Iris pigment epithelial cell (primary cell): ENCODE results near the gene ORC5.
A peak's percentile ranks its signal among the peaks of the same experiment; 100 is the strongest.

Experiments used
- DNase-seq: peaks from one replicate; pipeline ENCODE4 v3.0.0-alpha.2; 2011; ENCODE audit warnings: low read depth

Gene ORC5

GRCh38 chr7:104124893-104125477, 82.8 kb downstream of the ORC5 start:
- DNase-seq = no peak

GRCh38 chr7:104124469-104124868, 83.3 kb downstream of the ORC5 start:
- no peak for DNase-seq

- peak; percentile 64 for DNase-seq
Measured at GRCh38 chr7:104123786-104124185, 84.0 kb downstream of the ORC5 start.

GRCh38 chr7:104113788-104114187, 94.0 kb downstream of the ORC5 start:
- DNase-seq = no peak

DNA sequence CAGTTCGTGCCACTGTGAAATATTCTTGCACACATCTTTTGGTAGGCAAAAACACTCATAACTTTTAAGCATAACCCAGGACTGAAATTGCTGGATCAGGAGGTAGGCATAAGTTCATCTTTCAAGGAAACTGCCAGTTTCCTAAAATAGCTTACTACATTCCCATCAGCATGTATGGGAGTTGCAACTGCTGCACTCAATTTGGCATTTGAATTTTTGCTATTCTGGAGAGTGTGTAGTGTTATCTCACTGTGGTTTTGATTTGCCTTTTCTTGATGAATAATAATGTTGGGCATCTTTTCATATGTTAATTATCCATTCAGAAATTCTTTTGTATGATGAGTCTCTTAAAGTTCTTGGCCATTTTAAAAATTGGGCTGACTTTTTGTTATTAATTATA, 95.2 kb downstream of the ORC5 start:
- DNase-seq = no peak

DNA sequence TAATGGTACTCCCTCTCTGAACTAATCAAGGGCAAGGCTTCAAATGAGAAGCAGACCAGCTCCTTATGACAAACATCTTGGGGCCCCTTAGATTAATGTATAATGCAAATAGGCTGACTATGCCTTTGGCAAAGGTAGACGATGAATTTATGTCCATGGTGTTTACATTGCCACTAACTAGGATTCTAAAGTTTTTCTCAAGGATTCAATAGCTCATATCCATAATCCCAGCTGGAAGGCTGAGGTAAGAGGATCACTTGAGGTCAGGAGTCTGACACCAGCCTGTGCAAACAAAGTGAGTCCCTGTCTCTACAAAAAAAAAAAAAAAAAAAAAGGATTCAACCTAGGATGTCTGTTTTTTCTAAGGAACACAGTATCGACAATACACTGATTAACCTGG, 96.5 kb downstream of the ORC5 start:
- no peak for DNase-seq

GRCh38 chr7:104106108-104106905, 101.5 kb downstream of the ORC5 start:
- DNase-seq = peak; percentile 33

GRCh38 chr7:104098890-104099289, 108.9 kb downstream of the ORC5 start:
- DNase-seq = no peak

- no peak for DNase-seq
Measured at GRCh38 chr7:104096683-104097082, 111.1 kb downstream of the ORC5 start.

- DNase-seq = no peak
Measured at GRCh38 chr7:104093127-104093526, 114.7 kb downstream of the ORC5 start.

DNA sequence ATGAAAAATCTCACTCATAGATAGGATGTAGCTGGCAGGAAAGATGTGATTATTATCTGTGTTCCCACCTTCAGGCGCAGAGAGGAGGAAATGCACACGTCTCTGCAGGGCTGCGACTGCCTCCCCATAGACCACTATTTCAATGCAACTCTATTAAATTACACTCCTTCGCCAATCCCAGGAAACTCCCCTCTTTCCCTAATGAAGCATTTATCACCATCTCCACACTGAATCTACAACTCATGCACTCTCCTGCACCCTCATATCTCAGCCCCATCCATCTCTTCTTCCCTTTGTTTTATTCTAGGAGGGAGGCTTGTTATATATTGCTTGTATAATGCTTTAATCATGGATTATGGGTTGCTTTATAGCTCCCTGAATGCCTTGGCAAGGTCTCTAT, 116.6 kb downstream of the ORC5 start:
- no peak for DNase-seq

DNA sequence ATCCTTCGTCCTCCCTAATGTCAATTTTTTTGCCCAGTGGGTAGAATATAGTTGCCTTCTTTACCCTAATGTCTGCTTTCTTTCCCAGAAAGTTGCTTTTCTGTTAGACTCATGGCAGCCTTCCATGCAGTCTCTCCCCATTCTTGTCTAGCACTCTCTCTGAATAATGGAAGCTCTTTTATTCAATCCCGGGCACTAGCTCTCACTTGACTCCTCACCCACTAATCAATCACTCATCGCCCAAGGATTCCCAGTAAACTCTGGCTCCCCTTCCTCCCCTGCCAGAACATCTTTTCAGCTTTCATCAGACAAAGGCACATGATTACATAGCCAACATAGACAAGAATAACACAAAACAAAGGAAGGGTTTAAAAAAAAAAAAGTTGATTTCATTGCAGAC, 118.2 kb downstream of the ORC5 start:
- no peak for DNase-seq

GRCh38 chr7:104089061-104089460, 118.8 kb downstream of the ORC5 start:
- no peak for DNase-seq
